ENCODE measurements around the gene CEP128.
"Not testable (repeated sequence)": the region's sequence is repeated elsewhere in the genome, so short reads cannot be mapped to it uniquely, and the experiment has no call there.

CEP128 gene

GRCh38 chr14:80951491-80951890, 10.0 kb upstream of the CEP128 start:
- no peak for DNase-seq

- DNase-seq: no peak
These were observed 6.8 kb upstream of the CEP128 start for GRCh38 chr14:80948291-80948690.

- DNase-seq: no peak
These were observed 5.3 kb upstream of the CEP128 start for GRCh38 chr14:80946797-80947196.

GRCh38 chr14:80946187-80946586, 4.6 kb upstream of the CEP128 start:
- DNase-seq: no peak

GRCh38 chr14:80944861-80945617, 3.5 kb upstream of the CEP128 start:
- no peak for DNase-seq

- DNase-seq: no peak
These were observed 658 bp upstream of the CEP128 start for GRCh38 chr14:80942191-80942600.

- DNase-seq: no peak
These were observed 1.4 kb downstream of the CEP128 start for GRCh38 chr14:80940146-80940545.

- DNase-seq: no peak
These were observed 7.9 kb downstream of the CEP128 start for GRCh38 chr14:80933686-80934085.

- DNase-seq: no peak
These were observed 8.3 kb downstream of the CEP128 start for GRCh38 chr14:80933282-80933681.

- DNase-seq: no peak
These were observed 10.6 kb downstream of the CEP128 start for GRCh38 chr14:80930836-80931389.

GRCh38 chr14:80930095-80930494, 11.4 kb downstream of the CEP128 start:
- DNase-seq: no peak

- DNase-seq: no peak
These were observed 14.2 kb downstream of the CEP128 start for GRCh38 chr14:80927083-80927989.

- DNase-seq: no peak
These were observed 15.0 kb downstream of the CEP128 start for GRCh38 chr14:80926397-80927082.

- no peak for DNase-seq
These were observed 17.0 kb downstream of the CEP128 start for GRCh38 chr14:80924365-80925103.

GRCh38 chr14:80923368-80923767, 18.2 kb downstream of the CEP128 start:
- DNase-seq: peak; percentile 85

GRCh38 chr14:80919622-80920021, 21.9 kb downstream of the CEP128 start:
- no peak for DNase-seq

GRCh38 chr14:80912013-80912412, 29.5 kb downstream of the CEP128 start:
- not testable (repeated sequence) for DNase-seq

- DNase-seq: no peak
These were observed 34.6 kb downstream of the CEP128 start for GRCh38 chr14:80906946-80907345.

- DNase-seq: no peak
These were observed 35.2 kb downstream of the CEP128 start for GRCh38 chr14:80906336-80906735.

- no peak for DNase-seq
These were observed 38.9 kb downstream of the CEP128 start for GRCh38 chr14:80902608-80903007.

GRCh38 chr14:80901822-80902221, 39.7 kb downstream of the CEP128 start:
- no peak for DNase-seq

GRCh38 chr14:80901260-80901659, 40.3 kb downstream of the CEP128 start:
- no peak for DNase-seq
